ENCODE results near the gene ATOX1.

Gene ATOX1

DNA sequence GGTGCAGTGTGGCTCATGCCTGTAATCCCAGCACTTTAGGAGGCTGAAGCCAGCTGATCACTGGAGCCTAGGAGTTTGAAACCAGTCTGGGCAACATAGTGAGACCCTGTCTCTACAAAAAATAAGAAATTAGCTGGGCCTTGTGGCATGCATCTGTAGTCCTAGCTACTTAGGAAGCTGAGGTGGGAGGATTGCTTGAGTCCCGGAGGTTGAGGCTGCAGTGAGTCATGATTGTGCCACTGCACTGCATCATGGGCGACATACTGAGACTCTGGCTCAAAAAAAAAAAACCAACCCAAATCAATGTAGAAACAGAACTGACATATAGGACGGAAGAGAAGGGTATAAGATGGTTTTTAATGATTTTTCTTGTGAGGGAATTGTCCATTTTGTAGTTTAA, 41.0 kb upstream of the ATOX1 start:
- no peak overlapping the region for H3K27ac ChIP-seq (ENCODE audit: low read depth, low read length)
- H3K4me2 ChIP-seq (ENCODE audit: low read length), result no peak overlapping the region
- H3K9me3 ChIP-seq (ENCODE audit: control insufficient read depth, insufficient read depth, low read length), result no peaks in the 10 kb centered on the region
- peaks cover 8% of the 10 kb centered on the region; the same call in 1 of the 2 replicates for H4K20me1 ChIP-seq (ENCODE audit: control insufficient read depth, insufficient read depth, low read depth, low read length)
- H3K9me2 ChIP-seq (replicated peaks; ENCODE audit: control insufficient read depth, low read length), result no peaks in the 10 kb centered on the region
- H3K4me1 ChIP-seq (ENCODE audit: control insufficient read depth, low read length), result no peaks in the 10 kb centered on the region
- no peak overlapping the region for H3K4me3 ChIP-seq (ENCODE audit: low read length)
- TF ChIP-seq EZH2phosphoT487 (IDR thresholded peaks at IDR 0.05; ENCODE audit: borderline replicate concordance, low read length), result no peak
- TF ChIP-seq, protein P1, sequence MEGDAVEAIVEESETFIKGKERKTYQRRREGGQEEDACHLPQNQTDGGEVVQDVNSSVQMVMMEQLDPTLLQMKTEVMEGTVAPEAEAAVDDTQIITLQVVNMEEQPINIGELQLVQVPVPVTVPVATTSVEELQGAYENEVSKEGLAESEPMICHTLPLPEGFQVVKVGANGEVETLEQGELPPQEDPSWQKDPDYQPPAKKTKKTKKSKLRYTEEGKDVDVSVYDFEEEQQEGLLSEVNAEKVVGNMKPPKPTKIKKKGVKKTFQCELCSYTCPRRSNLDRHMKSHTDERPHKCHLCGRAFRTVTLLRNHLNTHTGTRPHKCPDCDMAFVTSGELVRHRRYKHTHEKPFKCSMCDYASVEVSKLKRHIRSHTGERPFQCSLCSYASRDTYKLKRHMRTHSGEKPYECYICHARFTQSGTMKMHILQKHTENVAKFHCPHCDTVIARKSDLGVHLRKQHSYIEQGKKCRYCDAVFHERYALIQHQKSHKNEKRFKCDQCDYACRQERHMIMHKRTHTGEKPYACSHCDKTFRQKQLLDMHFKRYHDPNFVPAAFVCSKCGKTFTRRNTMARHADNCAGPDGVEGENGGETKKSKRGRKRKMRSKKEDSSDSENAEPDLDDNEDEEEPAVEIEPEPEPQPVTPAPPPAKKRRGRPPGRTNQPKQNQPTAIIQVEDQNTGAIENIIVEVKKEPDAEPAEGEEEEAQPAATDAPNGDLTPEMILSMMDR (IDR thresholded peaks at IDR 0.05; ENCODE audit: low read depth, low read length, poor library complexity, severe bottlenecking), result no peak
- peaks cover 98% of the 10 kb centered on the region for H3K36me3 ChIP-seq (ENCODE audit: control insufficient read depth, low read length)
- peaks cover 54% of the 10 kb centered on the region for H3K79me2 ChIP-seq (ENCODE audit: control insufficient read depth, low read length)
- H3K27me3 ChIP-seq (ENCODE audit: control insufficient read depth, low read length), result no peaks in the 10 kb centered on the region
- H3F3A ChIP-seq (ENCODE audit: control insufficient read depth, insufficient read depth), result peaks cover 3% of the 10 kb centered on the region; the same call in 1 of the 2 replicates

DNA sequence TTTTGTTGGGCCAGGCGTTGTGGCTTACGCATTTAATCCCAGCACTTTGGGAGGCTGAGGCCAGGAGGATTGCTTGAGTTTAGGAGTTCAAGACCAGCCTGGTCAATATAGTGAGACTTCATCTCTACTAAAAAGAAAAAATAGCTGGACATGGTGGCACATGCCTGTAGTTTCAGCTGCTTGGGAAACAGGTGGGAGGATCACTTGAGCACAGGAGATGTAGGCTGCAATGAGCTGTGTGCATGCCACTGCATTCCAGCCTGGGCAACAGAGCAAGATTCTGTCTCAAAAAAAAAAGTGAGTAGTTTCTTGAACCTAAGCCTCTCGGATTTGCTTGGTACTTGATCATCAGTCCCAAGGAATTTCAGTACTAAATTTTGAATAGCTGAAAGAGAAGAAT, 40.2 kb upstream of the ATOX1 start:
- Histone ChIP-seq H3K36me3 (ENCODE audit: control insufficient read depth, low read length) (peaks cover 98% of the 10 kb centered on the region), H3K9me2 (replicated peaks; ENCODE audit: control insufficient read depth, low read length) (no peaks in the 10 kb centered on the region), H3K4me3 (ENCODE audit: low read length) (no peak overlapping the region), H3K79me2 (ENCODE audit: control insufficient read depth, low read length) (peaks cover 58% of the 10 kb centered on the region), H3F3A (ENCODE audit: control insufficient read depth, insufficient read depth) (peaks cover 8% of the 10 kb centered on the region; the same call in 1 of the 2 replicates), H3K9me3 (ENCODE audit: control insufficient read depth, insufficient read depth, low read length) (no peaks in the 10 kb centered on the region), H3K4me1 (ENCODE audit: control insufficient read depth, low read length) (no peaks in the 10 kb centered on the region), H4K20me1 (ENCODE audit: control insufficient read depth, insufficient read depth, low read depth, low read length) (peaks cover 8% of the 10 kb centered on the region; the same call in 1 of the 2 replicates), H3K4me2 (ENCODE audit: low read length) (no peak overlapping the region), H3K27me3 (ENCODE audit: control insufficient read depth, low read length) (no peaks in the 10 kb centered on the region), H3K27ac (ENCODE audit: low read depth, low read length) (no peak overlapping the region)
- TF ChIP-seq, protein P1 (IDR thresholded peaks at IDR 0.05; ENCODE audit: low read depth, low read length, poor library complexity, severe bottlenecking), result no peak
- no peak for TF ChIP-seq EZH2phosphoT487 (IDR thresholded peaks at IDR 0.05; ENCODE audit: borderline replicate concordance, low read length)

DNA sequence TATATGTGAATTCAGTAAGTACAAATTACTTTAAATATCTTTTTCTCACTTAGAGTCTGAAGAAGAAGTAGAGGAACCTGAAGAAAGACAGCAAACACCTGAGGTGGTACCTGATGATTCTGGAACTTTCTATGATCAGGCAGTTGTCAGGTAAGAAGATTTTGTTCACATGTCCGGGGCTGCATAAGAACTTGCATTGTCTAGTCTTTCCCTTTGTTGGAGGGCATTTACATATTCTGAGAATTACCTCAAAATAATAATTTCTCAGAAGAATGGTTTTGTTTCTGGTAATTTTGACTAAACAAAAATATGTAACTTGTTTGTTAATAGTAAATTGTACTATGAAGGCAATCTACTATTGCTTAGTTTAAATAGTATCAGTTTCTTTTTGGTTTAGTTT, 37.0 kb upstream of the ATOX1 start:
- peaks cover 8% of the 10 kb centered on the region; the same call in 1 of the 2 replicates for H4K20me1 ChIP-seq (ENCODE audit: control insufficient read depth, insufficient read depth, low read depth, low read length)
- H3K4me3 ChIP-seq (ENCODE audit: low read length), result no peak overlapping the region
- peaks cover 86% of the 10 kb centered on the region for H3K79me2 ChIP-seq (ENCODE audit: control insufficient read depth, low read length)
- no peak overlapping the region for H3K4me2 ChIP-seq (ENCODE audit: low read length)
- TF ChIP-seq EZH2phosphoT487 (IDR thresholded peaks at IDR 0.05; ENCODE audit: borderline replicate concordance, low read length), result no peak
- TF ChIP-seq, protein P1 (IDR thresholded peaks at IDR 0.05; ENCODE audit: low read depth, low read length, poor library complexity, severe bottlenecking), result no peak
- no peaks in the 10 kb centered on the region for H3K27me3 ChIP-seq (ENCODE audit: control insufficient read depth, low read length)
- no peaks in the 10 kb centered on the region for H3K4me1 ChIP-seq (ENCODE audit: control insufficient read depth, low read length)
- H3K36me3 ChIP-seq (ENCODE audit: control insufficient read depth, low read length), result peaks cover 100% of the 10 kb centered on the region
- H3K27ac ChIP-seq (ENCODE audit: low read depth, low read length), result no peak overlapping the region
- H3F3A ChIP-seq (ENCODE audit: control insufficient read depth, insufficient read depth), result peaks cover 5% of the 10 kb centered on the region; the same call in 1 of the 2 replicates
- no peaks in the 10 kb centered on the region for H3K9me3 ChIP-seq (ENCODE audit: control insufficient read depth, insufficient read depth, low read length)
- no peaks in the 10 kb centered on the region for H3K9me2 ChIP-seq (replicated peaks; ENCODE audit: control insufficient read depth, low read length)

All from DOHH2 (cell line).